Esophagus squamous epithelium (tissue), 5 donors: Measurements from ENCODE around the gene SPRY4. TPM values are rescaled to one million over a fixed set of nuclear protein-coding genes. Genes with fewer than 3 reads are reported as not detected.

Experiments
- DNase-seq: peaks from one replicate; lab custom pipeline; 2025; lab: John Stamatoyannopoulos, UW
- H3K27ac ChIP-seq, 4 donors: fragments of 200-600 bp; sonication (generic); one replicate each; pipeline ENCODE4 v1.5.1; 2016 to 2019; ENCODE audit warnings: mild to moderate bottlenecking in 1 of 4
- H3K27me3 ChIP-seq, 4 donors: fragments of 200-600 bp; sonication (generic); 1 replicate in 3 of 4; 2 replicates in 1 of 4; pipeline versions ENCODE4 v1.5.1 to v1.6.0; 2017 to 2021; ENCODE audit warnings: antibody characterized with exemption in 1 of 4
- H3K36me3 ChIP-seq, 3 donors: fragments of 200-600 bp; sonication (generic); one replicate each; pipeline ENCODE4 v1.5.1; 2016 to 2019
- H3K4me1 ChIP-seq, 3 donors: fragments of 200-600 bp; sonication (generic); one replicate each; pipeline ENCODE4 v1.5.1; 2017 to 2019
- H3K4me3 ChIP-seq, 4 donors: fragments of 200-600 bp; sonication (generic); 1 replicate in 3 of 4; 2 replicates in 1 of 4; pipeline ENCODE4 v1.5.1; 2016 to 2019; ENCODE audit warnings: mild to moderate bottlenecking in 2 of 4, moderate library complexity in 1 of 4
- H3K9me3 ChIP-seq, 3 donors: fragments of 200-600 bp; sonication (generic); one replicate each; pipeline ENCODE4 v1.5.1; 2016 to 2019
- POLR2A ChIP-seq, 4 donors: fragments of 450-650 bp; IDR thresholded peaks; one replicate each; pipeline ENCODE4 v1.6.1; 2017; ENCODE audit warnings: antibody characterized with exemption in 4 of 4, mild to moderate bottlenecking in 4 of 4, moderate library complexity in 3 of 4
- WGBS, 2 donors: methylation state at CpG; one replicate each; pipeline ENCODE4 v1.1.5; 2018; 5-methylcytosine and 5-hydroxymethylcytosine counted together
- intact Hi-C: fragments of 100-400 bp; cut with DNase I; formaldehyde crosslinking; loops from one replicate; pipeline ENCODE4 v1.15.0; 2022
- total RNA-seq, 4 donors: library from RNA; depleted of rRNA; stranded (reverse); fragments of >200 nt; gene quantifications; one replicate each; pipeline ENCODE4 v1.1.0, GENCODE V29; 2016
- TF ChIP-seq, protein P1 (sequence below), 6 experiments: fragments of 450-650 bp in 4 of 6; fragments of 200-600 bp in 2 of 6; sonication (generic) in 2 of 6; IDR thresholded peaks; one replicate each; pipeline ENCODE4 v1.5.1; 2016 to 2019; ENCODE audit warnings: antibody characterized with exemption in 6 of 6, mild to moderate bottlenecking in 4 of 6, moderate library complexity in 4 of 6
- donor health status: DM: yes; HTN: yes; CAD: no.

Gene SPRY4
- total RNA-seq, 4 donors from 2014 or later = 1.9 to 7.1 (median 4.4) TPM

- peak overlapping the region in 1 of 4 donors; percentile 66 for H3K4me3 ChIP-seq
- H3K36me3 ChIP-seq = no peaks in the 10 kb centered on the region
- intact Hi-C loops = no loop called here
- peaks cover 9 to 35% (median 16%) of the 10 kb centered on the region in 3 donors for H3K4me1 ChIP-seq
- WGBS, 2 donors = 72 to 73% methylated on average over 4 to 5 of the region's 5 CpGs
- H3K27ac ChIP-seq = peak overlapping the region; percentile 89 to 91 (median 90)
- TF ChIP-seq, protein P1, sequence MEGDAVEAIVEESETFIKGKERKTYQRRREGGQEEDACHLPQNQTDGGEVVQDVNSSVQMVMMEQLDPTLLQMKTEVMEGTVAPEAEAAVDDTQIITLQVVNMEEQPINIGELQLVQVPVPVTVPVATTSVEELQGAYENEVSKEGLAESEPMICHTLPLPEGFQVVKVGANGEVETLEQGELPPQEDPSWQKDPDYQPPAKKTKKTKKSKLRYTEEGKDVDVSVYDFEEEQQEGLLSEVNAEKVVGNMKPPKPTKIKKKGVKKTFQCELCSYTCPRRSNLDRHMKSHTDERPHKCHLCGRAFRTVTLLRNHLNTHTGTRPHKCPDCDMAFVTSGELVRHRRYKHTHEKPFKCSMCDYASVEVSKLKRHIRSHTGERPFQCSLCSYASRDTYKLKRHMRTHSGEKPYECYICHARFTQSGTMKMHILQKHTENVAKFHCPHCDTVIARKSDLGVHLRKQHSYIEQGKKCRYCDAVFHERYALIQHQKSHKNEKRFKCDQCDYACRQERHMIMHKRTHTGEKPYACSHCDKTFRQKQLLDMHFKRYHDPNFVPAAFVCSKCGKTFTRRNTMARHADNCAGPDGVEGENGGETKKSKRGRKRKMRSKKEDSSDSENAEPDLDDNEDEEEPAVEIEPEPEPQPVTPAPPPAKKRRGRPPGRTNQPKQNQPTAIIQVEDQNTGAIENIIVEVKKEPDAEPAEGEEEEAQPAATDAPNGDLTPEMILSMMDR (IDR thresholded peaks at IDR 0.05) = no peak
- TF ChIP-seq POLR2A (IDR thresholded peaks at IDR 0.05) = no peak
- H3K9me3 ChIP-seq = no peaks in the 10 kb centered on the region
- peaks cover 0 to 13% (median 0%) of the 10 kb centered on the region in 4 donors for H3K27me3 ChIP-seq
- no peak for DNase-seq
Measured at GRCh38 chr5:142358121-142358520, 33.3 kb upstream of the SPRY4 start.

DNA sequence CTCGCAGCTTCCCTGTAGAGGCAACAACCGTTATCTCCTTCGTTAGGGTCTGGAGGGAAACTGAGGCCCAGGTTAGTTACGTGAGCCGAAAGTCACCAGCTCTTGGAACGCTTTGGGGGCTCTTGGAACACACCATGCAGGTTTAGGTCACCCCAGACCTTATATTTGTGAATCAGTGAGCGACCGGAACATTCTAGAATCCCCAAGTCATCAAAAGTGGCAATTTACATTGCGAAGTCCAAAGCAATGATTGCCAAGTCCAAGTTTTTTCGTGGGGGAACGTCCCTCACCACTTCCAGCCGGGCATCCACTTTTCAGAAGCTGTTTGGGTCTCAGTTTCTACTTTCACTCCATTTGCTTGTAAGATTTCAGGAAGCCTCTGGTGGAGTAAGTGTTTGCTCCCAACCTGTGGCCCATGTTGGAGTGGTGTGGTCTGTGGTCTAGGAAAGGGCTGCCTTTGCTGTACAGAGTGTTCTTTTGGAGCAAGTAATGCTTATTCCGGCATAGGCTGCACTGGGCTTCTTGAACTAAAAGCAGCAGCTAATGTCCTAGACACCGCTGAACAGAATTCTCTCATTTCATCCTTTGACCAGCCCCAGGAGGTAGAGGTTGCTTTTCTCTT is 32.8 kb upstream of the SPRY4 start:
- Histone ChIP-seq H3K9me3 (no peaks in the 10 kb centered on the region), H3K36me3 (no peaks in the 10 kb centered on the region), H3K4me1 (peaks cover 9 to 30% (median 10%) of the 10 kb centered on the region in 3 donors), H3K27me3 (peaks cover 0 to 13% (median 0%) of the 10 kb centered on the region in 4 donors), H3K27ac (peak overlapping the region; percentile 89 to 91 (median 90)), H3K4me3 (peak overlapping the region; percentile 56 to 66 (median 58))
- no peak for TF ChIP-seq POLR2A (IDR thresholded peaks at IDR 0.05)
- TF ChIP-seq, protein P1 (IDR thresholded peaks at IDR 0.05) = no peak
- intact Hi-C loops = no loop called here
- 35 to 38% methylated on average over 8 of the region's 14 CpGs for WGBS, 2 donors
- DNase-seq = no peak

- peak in 2 of 4 donors; percentile 68 to 87 for TF ChIP-seq POLR2A (IDR thresholded peaks at IDR 0.05)
- TF ChIP-seq, protein P1 (IDR thresholded peaks at IDR 0.05) = peak in 1 of 6 experiments; percentile 12
- Histone ChIP-seq H3K9me3 (no peaks in the 10 kb centered on the region), H3K4me3 (peak overlapping the region; percentile 56 to 66 (median 58)), H3K36me3 (no peaks in the 10 kb centered on the region), H3K4me1 (peaks cover 8 to 25% (median 9%) of the 10 kb centered on the region in 3 donors), H3K27me3 (peaks cover 0 to 13% (median 0%) of the 10 kb centered on the region in 4 donors), H3K27ac (peak overlapping the region; percentile 89 to 91 (median 90))
- DNase-seq = peak; percentile 40
- intact Hi-C loops = no loop called here
- WGBS, 2 donors = 0% methylated on average over 6 of the region's 82 CpGs; no CpG with 5 or more reads in 1 of the 2 donors
Measured at GRCh38 chr5:142356716-142357468, 32.1 kb upstream of the SPRY4 start.

- H3K4me1 ChIP-seq = peaks cover 8 to 25% (median 9%) of the 10 kb centered on the region in 3 donors
- no peak for TF ChIP-seq POLR2A (IDR thresholded peaks at IDR 0.05)
- TF ChIP-seq, protein P1 (IDR thresholded peaks at IDR 0.05) = no peak
- WGBS, 2 donors = 13 to 20% methylated on average over 5 to 10 of the region's 14 CpGs
- DNase-seq = no peak
- intact Hi-C loops = no loop called here
- no peaks in the 10 kb centered on the region for H3K9me3 ChIP-seq
- peak overlapping the region; percentile 89 to 91 (median 90) for H3K27ac ChIP-seq
- H3K27me3 ChIP-seq = peaks cover 0 to 13% (median 0%) of the 10 kb centered on the region in 4 donors
- no peaks in the 10 kb centered on the region for H3K36me3 ChIP-seq
- peak overlapping the region; percentile 56 to 66 (median 58) for H3K4me3 ChIP-seq
Measured at GRCh38 chr5:142356349-142356715, 31.5 kb upstream of the SPRY4 start.

- WGBS, 2 donors = 74 to 76% methylated on average over 4 of the region's 4 CpGs
- intact Hi-C loops = no loop called here
- TF ChIP-seq, protein P1 (IDR thresholded peaks at IDR 0.05) = no peak
- TF ChIP-seq POLR2A (IDR thresholded peaks at IDR 0.05) = no peak
Measured at GRCh38 chr5:142353071-142353472, 28.3 kb upstream of the SPRY4 start.

More at GRCh38 chr5:142353071-142353472, 28.3 kb upstream of the SPRY4 start:
- Histone ChIP-seq H3K9me3 (no peaks in the 10 kb centered on the region), H3K4me1 (peaks cover 7 to 22% (median 9%) of the 10 kb centered on the region in 3 donors), H3K4me3 (no peak overlapping the region), H3K27ac (no peak overlapping the region), H3K27me3 (peaks cover 0 to 13% (median 0%) of the 10 kb centered on the region in 4 donors), H3K36me3 (no peaks in the 10 kb centered on the region)
- DNase-seq = no peak
